ENCODE measurements around the gene SPTLC1. TPM values are rescaled to one million over a fixed set of nuclear protein-coding genes. Genes with fewer than 3 reads are reported as not detected.
A peak's percentile ranks its signal among the peaks of the same experiment; 100 is the strongest.

SPTLC1 gene
- total and polyA plus RNA-seq, 2 of the 8 experiments (the other 6 are each of a cell fraction or from before 2014, with no cell fraction given) = 34.2 to 62.1 TPM

GRCh38 chr9:92141144-92142129, 26.2 kb upstream of the SPTLC1 start:
- H3K23ac ChIP-seq (ENCODE audit: insufficient read length) = no peak overlapping the region
- no peak overlapping the region for H2BK12ac ChIP-seq (ENCODE audit: low read depth, low read length)
- WGBS, 2 experiments (ENCODE audit: extremely low coverage in 1 of 2, insufficient coverage in 1 of 2, insufficient read length in 1 of 2, insufficient replicate concordance in 2 of 2, low coverage in 1 of 2, low lambda C conversion rate in 2 of 2, missing lambda C conversion rate in 1 of 2) = 23% methylated on average over 44 of the region's 62 CpGs; no CpG with 5 or more reads in 1 of the 2 experiments
- H3K56ac ChIP-seq (replicated peaks; ENCODE audit: insufficient read length, low read depth, low read length) = no peak overlapping the region
- H3K27me3 ChIP-seq (replicated peaks in 1 of 4; ENCODE audit: control insufficient read depth in 3 of 4, extremely low read depth in 1 of 4, insufficient read depth in 3 of 4, low read length in 3 of 4) = peaks cover 3 to 26% (median 16%) of the 10 kb centered on the region in 4 experiments; a peak in 6 of 7 replicates
- no peak overlapping the region for H4K5ac ChIP-seq (ENCODE audit: insufficient read length, low read depth, low read length)
- peak overlapping the region; percentile 57; the same call in 1 of the 2 replicates for H2AFZ ChIP-seq (ENCODE audit: low read length)
- H2BK5ac ChIP-seq (ENCODE audit: low read depth, low read length) = no peak overlapping the region
- no peak overlapping the region for H3K27ac ChIP-seq (ENCODE audit: low read depth, low read length)
- CTCF ChIA-PET (ENCODE audit: partially characterized antibody) = interaction anchor here (0.6 to 8.8 kb wide), 25 partner anchors 7 to 649 kb away, joined by 3 to 116 read pairs (median 7); partner anchors contain the start of genes CENPP and NOL8
- peak in 1 of 2 experiments; percentile 80 for DNase-seq (ENCODE audit: low read depth in 1 of 2, low spot score in 2 of 2)
- H3K4ac ChIP-seq (replicated peaks; ENCODE audit: insufficient read length, low read depth, low read length) = no peak overlapping the region
- POLR2A ChIA-PET (ENCODE audit: partially characterized antibody) = interaction anchor here (1.0 to 2.3 kb wide), 6 partner anchors 9 to 101 kb away, joined by 3 to 8 read pairs (median 4); no protein-coding TSS in a partner anchor
- H3K36me3 ChIP-seq (ENCODE audit: control insufficient read depth in 2 of 4, insufficient read depth in 4 of 4, low read length in 3 of 4) = no peaks in the 10 kb centered on the region
- H2AK5ac ChIP-seq (ENCODE audit: low read depth, low read length) = no peak overlapping the region
- peak overlapping the region; percentile 72; the same call in 1 of the 2 replicates for H2BK15ac ChIP-seq (ENCODE audit: low read length)
- H2BK120ac ChIP-seq (replicated peaks; ENCODE audit: low read depth, low read length) = no peak overlapping the region
- H3K4me1 ChIP-seq (replicated peaks in 1 of 4; ENCODE audit: control insufficient read depth in 3 of 4, insufficient read depth in 4 of 4, low read length in 3 of 4) = peaks cover 0 to 5% (median 4%) of the 10 kb centered on the region in 4 experiments; a peak in 4 of 7 replicates
- H2BK20ac ChIP-seq (ENCODE audit: low read length) = no peak overlapping the region
- H4K91ac ChIP-seq (replicated peaks; ENCODE audit: insufficient read length, low read length) = no peak overlapping the region
- no peak for FAIRE-seq
- peak overlapping the region; percentile 82; the same call in 1 of the 2 replicates for H4K8ac ChIP-seq (ENCODE audit: extremely low read depth, insufficient read depth, low read length)
- no peaks in the 10 kb centered on the region for H3K9me3 ChIP-seq (ENCODE audit: insufficient read depth in 2 of 2, low read depth in 1 of 2, low read length in 1 of 2)
- no peak overlapping the region for H3K9ac ChIP-seq (replicated peaks in 1 of 4; ENCODE audit: extremely low read depth in 1 of 4, low read depth in 3 of 4, low read length in 3 of 4)
- H3K23me2 ChIP-seq (ENCODE audit: low read depth, low read length) = peaks cover 4% of the 10 kb centered on the region; the same call in 1 of the 2 replicates
- no peak overlapping the region for H3K14ac ChIP-seq (ENCODE audit: insufficient read length)
- H3K4me3 ChIP-seq (ENCODE audit: extremely low read depth in 1 of 4, insufficient read depth in 2 of 4, low read depth in 3 of 4, low read length in 4 of 4) = peak overlapping the region; percentile 22 to 62 (median 30); a peak in 7 of 8 replicates
- no peaks in the 10 kb centered on the region for H3K79me1 ChIP-seq (ENCODE audit: low read depth, low read length)
- H3K4me2 ChIP-seq (ENCODE audit: insufficient read depth in 1 of 2, low read depth in 2 of 2, low read length in 2 of 2) = peak overlapping the region; percentile 68 to 79
- H3K18ac ChIP-seq (ENCODE audit: extremely low read depth, low read length) = no peak overlapping the region; the same call in 1 of the 2 replicates
- H3K79me2 ChIP-seq (ENCODE audit: control insufficient read depth in 1 of 2, insufficient read depth in 2 of 2, low read length in 2 of 2) = no peaks in the 10 kb centered on the region
- H4K20me1 ChIP-seq (replicated peaks in 1 of 2; ENCODE audit: control insufficient read depth in 1 of 2, insufficient read depth in 2 of 2, low read length in 2 of 2) = peaks cover 3% of the 10 kb centered on the region in 2 experiments
- TF ChIP-seq, protein P1, sequence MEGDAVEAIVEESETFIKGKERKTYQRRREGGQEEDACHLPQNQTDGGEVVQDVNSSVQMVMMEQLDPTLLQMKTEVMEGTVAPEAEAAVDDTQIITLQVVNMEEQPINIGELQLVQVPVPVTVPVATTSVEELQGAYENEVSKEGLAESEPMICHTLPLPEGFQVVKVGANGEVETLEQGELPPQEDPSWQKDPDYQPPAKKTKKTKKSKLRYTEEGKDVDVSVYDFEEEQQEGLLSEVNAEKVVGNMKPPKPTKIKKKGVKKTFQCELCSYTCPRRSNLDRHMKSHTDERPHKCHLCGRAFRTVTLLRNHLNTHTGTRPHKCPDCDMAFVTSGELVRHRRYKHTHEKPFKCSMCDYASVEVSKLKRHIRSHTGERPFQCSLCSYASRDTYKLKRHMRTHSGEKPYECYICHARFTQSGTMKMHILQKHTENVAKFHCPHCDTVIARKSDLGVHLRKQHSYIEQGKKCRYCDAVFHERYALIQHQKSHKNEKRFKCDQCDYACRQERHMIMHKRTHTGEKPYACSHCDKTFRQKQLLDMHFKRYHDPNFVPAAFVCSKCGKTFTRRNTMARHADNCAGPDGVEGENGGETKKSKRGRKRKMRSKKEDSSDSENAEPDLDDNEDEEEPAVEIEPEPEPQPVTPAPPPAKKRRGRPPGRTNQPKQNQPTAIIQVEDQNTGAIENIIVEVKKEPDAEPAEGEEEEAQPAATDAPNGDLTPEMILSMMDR (IDR thresholded peaks at IDR 0.05; ENCODE audit: control extremely low read depth in 1 of 3, insufficient read depth in 1 of 3, low read depth in 1 of 3, low read length in 3 of 3) = peak in 2 of 3 experiments; percentile 34 to 36; a peak in 2 of 4 replicates
- TF ChIP-seq BRCA1 (IDR thresholded peaks at IDR 0.05; ENCODE audit: low read depth, low read length) (no peak), GABPA (IDR thresholded peaks at IDR 0.05; ENCODE audit: borderline replicate concordance, insufficient read depth, low read length) (0 out of 2 replicates have a peak, but pooled peaks have one; percentile 39), NRF1 (IDR thresholded peaks at IDR 0.05; ENCODE audit: low read depth, low read length) (peak; percentile 22; the same call in 1 of the 2 replicates), KDM4A (IDR thresholded peaks at IDR 0.05; ENCODE audit: low read depth, low read length, severe bottlenecking) (peak; percentile 54), SIN3A (conservative IDR thresholded peaks at IDR 0.05 in 1 of 2, IDR thresholded peaks at IDR 0.05 in 1 of 2; ENCODE audit: low read depth in 1 of 2, low read length in 2 of 2) (peak in 1 of 2 experiments; percentile 24; a peak in 1 of 4 replicates)
